ENCODE data around the gene RAI2. TPM values are rescaled to one million over a fixed set of nuclear protein-coding genes. Genes with fewer than 3 reads are reported as not detected.
A peak's percentile ranks its signal among the peaks of the same experiment; 100 is the strongest.

Gene RAI2
- total RNA-seq, 1 donor from 2014 or later: 0.27 TPM

- Mint-ChIP-seq H3K4me1 (ENCODE audit: unreplicated experiment) (no peaks in the 10 kb centered on the region), H3K4me3 (ENCODE audit: unreplicated experiment) (no peak overlapping the region), H3K9me3 (ENCODE audit: unreplicated experiment) (peaks cover 10% of the 10 kb centered on the region), H3K27me3 (ENCODE audit: unreplicated experiment) (peaks cover 7% of the 10 kb centered on the region), H3K27ac (ENCODE audit: unreplicated experiment) (no peak overlapping the region), H3K36me3 (ENCODE audit: unreplicated experiment) (no peaks in the 10 kb centered on the region)
- no peak for DNase-seq (ENCODE audit: extremely low spot score, unreplicated experiment)
- no peak for TF ChIP-seq CTCF (IDR thresholded peaks at IDR 0.05)
Measured at GRCh38 chrX:17869580-17869979, 8.5 kb upstream of the RAI2 start.

- Mint-ChIP-seq H3K27ac (ENCODE audit: unreplicated experiment) (no peak overlapping the region), H3K4me1 (ENCODE audit: unreplicated experiment) (peaks cover 4% of the 10 kb centered on the region), H3K4me3 (ENCODE audit: unreplicated experiment) (peak overlapping the region; percentile 53), H3K36me3 (ENCODE audit: unreplicated experiment) (no peaks in the 10 kb centered on the region), H3K9me3 (ENCODE audit: unreplicated experiment) (no peaks in the 10 kb centered on the region), H3K27me3 (ENCODE audit: unreplicated experiment) (peaks cover 61% of the 10 kb centered on the region)
- DNase-seq (ENCODE audit: extremely low spot score, unreplicated experiment): no peak
- TF ChIP-seq CTCF (IDR thresholded peaks at IDR 0.05): no peak
Measured at GRCh38 chrX:17861489-17862011, 452 bp upstream of the RAI2 start.

- Mint-ChIP-seq H3K9me3 (ENCODE audit: unreplicated experiment) (no peaks in the 10 kb centered on the region), H3K4me1 (ENCODE audit: unreplicated experiment) (peaks cover 4% of the 10 kb centered on the region), H3K27me3 (ENCODE audit: unreplicated experiment) (peaks cover 63% of the 10 kb centered on the region), H3K36me3 (ENCODE audit: unreplicated experiment) (no peaks in the 10 kb centered on the region), H3K27ac (ENCODE audit: unreplicated experiment) (no peak overlapping the region), H3K4me3 (ENCODE audit: unreplicated experiment) (peak overlapping the region; percentile 63)
- TF ChIP-seq CTCF (IDR thresholded peaks at IDR 0.05): no peak
- DNase-seq (ENCODE audit: extremely low spot score, unreplicated experiment): no peak
Measured at GRCh38 chrX:17860179-17860780, 818 bp downstream of the RAI2 start.

GRCh38 chrX:17859609-17860178 lies 1.4 kb downstream of the RAI2 start:
- Mint-ChIP-seq H3K27me3 (ENCODE audit: unreplicated experiment) (peaks cover 63% of the 10 kb centered on the region), H3K27ac (ENCODE audit: unreplicated experiment) (no peak overlapping the region), H3K4me3 (ENCODE audit: unreplicated experiment) (peak overlapping the region; percentile 63), H3K9me3 (ENCODE audit: unreplicated experiment) (no peaks in the 10 kb centered on the region), H3K4me1 (ENCODE audit: unreplicated experiment) (peaks cover 4% of the 10 kb centered on the region), H3K36me3 (ENCODE audit: unreplicated experiment) (no peaks in the 10 kb centered on the region)
- TF ChIP-seq CTCF (IDR thresholded peaks at IDR 0.05): no peak
- DNase-seq (ENCODE audit: extremely low spot score, unreplicated experiment): no peak

- Mint-ChIP-seq H3K4me1 (ENCODE audit: unreplicated experiment) (no peaks in the 10 kb centered on the region), H3K27me3 (ENCODE audit: unreplicated experiment) (peaks cover 41% of the 10 kb centered on the region), H3K9me3 (ENCODE audit: unreplicated experiment) (no peaks in the 10 kb centered on the region), H3K4me3 (ENCODE audit: unreplicated experiment) (no peak overlapping the region), H3K36me3 (ENCODE audit: unreplicated experiment) (no peaks in the 10 kb centered on the region), H3K27ac (ENCODE audit: unreplicated experiment) (no peak overlapping the region)
- TF ChIP-seq CTCF (IDR thresholded peaks at IDR 0.05): no peak
- DNase-seq (ENCODE audit: extremely low spot score, unreplicated experiment): no peak
Measured at GRCh38 chrX:17854531-17854930, 6.6 kb downstream of the RAI2 start.
